ENCODE measurements around the gene HOXD11.

The HOXD11 gene

GRCh38 chr2:176094349-176094748 is 12.7 kb upstream of the HOXD11 start:
- Histone ChIP-seq H3K27ac (ENCODE audit: low read depth in 2 of 2, low read length in 2 of 2) (no peak overlapping the region), H3K4me1 (ENCODE audit: control insufficient read depth in 2 of 2, insufficient read depth in 2 of 2, low read length in 2 of 2) (peaks cover 6 to 21% of the 10 kb centered on the region in 2 donors), H3K4me3 (ENCODE audit: low read length in 2 of 2) (no peak overlapping the region), H3K9ac (ENCODE audit: low read depth in 1 of 2, low read length in 2 of 2) (no peak overlapping the region), H3K27me3 (ENCODE audit: control insufficient read depth in 2 of 2, insufficient read depth in 2 of 2, low read length in 2 of 2) (peaks cover 80 to 84% of the 10 kb centered on the region in 2 donors), H3K36me3 (ENCODE audit: control insufficient read depth in 2 of 2, insufficient read depth in 2 of 2, low read length in 2 of 2) (no peaks in the 10 kb centered on the region), H3K9me3 (ENCODE audit: control insufficient read depth in 2 of 2, low read length in 2 of 2) (no peaks in the 10 kb centered on the region)

- Histone ChIP-seq H3K27me3 (ENCODE audit: control insufficient read depth in 2 of 2, insufficient read depth in 2 of 2, low read length in 2 of 2) (peaks cover 80 to 84% of the 10 kb centered on the region in 2 donors), H3K9me3 (ENCODE audit: control insufficient read depth in 2 of 2, low read length in 2 of 2) (no peaks in the 10 kb centered on the region), H3K36me3 (ENCODE audit: control insufficient read depth in 2 of 2, insufficient read depth in 2 of 2, low read length in 2 of 2) (no peaks in the 10 kb centered on the region), H3K4me3 (ENCODE audit: low read length in 2 of 2) (no peak overlapping the region), H3K27ac (ENCODE audit: low read depth in 2 of 2, low read length in 2 of 2) (no peak overlapping the region), H3K4me1 (ENCODE audit: control insufficient read depth in 2 of 2, insufficient read depth in 2 of 2, low read length in 2 of 2) (peaks cover 6 to 21% of the 10 kb centered on the region in 2 donors), H3K9ac (ENCODE audit: low read depth in 1 of 2, low read length in 2 of 2) (no peak overlapping the region)
Measured at GRCh38 chr2:176095421-176095820, 11.7 kb upstream of the HOXD11 start.

GRCh38 chr2:176096243-176096985 is 10.7 kb upstream of the HOXD11 start:
- Histone ChIP-seq H3K4me1 (ENCODE audit: control insufficient read depth in 2 of 2, insufficient read depth in 2 of 2, low read length in 2 of 2) (peaks cover 6 to 21% of the 10 kb centered on the region in 2 donors), H3K9ac (ENCODE audit: low read depth in 1 of 2, low read length in 2 of 2) (peak overlapping the region in 1 of 2 donors; percentile 31), H3K27ac (ENCODE audit: low read depth in 2 of 2, low read length in 2 of 2) (peak overlapping the region in 1 of 2 donors; percentile 4), H3K36me3 (ENCODE audit: control insufficient read depth in 2 of 2, insufficient read depth in 2 of 2, low read length in 2 of 2) (no peaks in the 10 kb centered on the region), H3K27me3 (ENCODE audit: control insufficient read depth in 2 of 2, insufficient read depth in 2 of 2, low read length in 2 of 2) (peaks cover 81% of the 10 kb centered on the region in 2 donors), H3K4me3 (ENCODE audit: low read length in 2 of 2) (peak overlapping the region; percentile 62 to 71), H3K9me3 (ENCODE audit: control insufficient read depth in 2 of 2, low read length in 2 of 2) (no peaks in the 10 kb centered on the region)

- peak overlapping the region; percentile 14 to 58 for H3K9ac ChIP-seq (ENCODE audit: low read depth in 1 of 2, low read length in 2 of 2)
- peak overlapping the region in 1 of 2 donors; percentile 4 for H3K27ac ChIP-seq (ENCODE audit: low read depth in 2 of 2, low read length in 2 of 2)
- no peaks in the 10 kb centered on the region for H3K36me3 ChIP-seq (ENCODE audit: control insufficient read depth in 2 of 2, insufficient read depth in 2 of 2, low read length in 2 of 2)
- H3K4me3 ChIP-seq (ENCODE audit: low read length in 2 of 2): peak overlapping the region; percentile 62 to 71
- H3K27me3 ChIP-seq (ENCODE audit: control insufficient read depth in 2 of 2, insufficient read depth in 2 of 2, low read length in 2 of 2): peaks cover 74 to 81% of the 10 kb centered on the region in 2 donors
- H3K4me1 ChIP-seq (ENCODE audit: control insufficient read depth in 2 of 2, insufficient read depth in 2 of 2, low read length in 2 of 2): peaks cover 6 to 21% of the 10 kb centered on the region in 2 donors
- H3K9me3 ChIP-seq (ENCODE audit: control insufficient read depth in 2 of 2, low read length in 2 of 2): no peaks in the 10 kb centered on the region
Measured at GRCh38 chr2:176096986-176097819, 9.9 kb upstream of the HOXD11 start.

GRCh38 chr2:176097820-176098365 is 9.2 kb upstream of the HOXD11 start:
- H3K27ac ChIP-seq (ENCODE audit: low read depth in 2 of 2, low read length in 2 of 2): no peak overlapping the region
- peaks cover 79 to 87% of the 10 kb centered on the region in 2 donors for H3K27me3 ChIP-seq (ENCODE audit: control insufficient read depth in 2 of 2, insufficient read depth in 2 of 2, low read length in 2 of 2)
- peaks cover 6 to 21% of the 10 kb centered on the region in 2 donors for H3K4me1 ChIP-seq (ENCODE audit: control insufficient read depth in 2 of 2, insufficient read depth in 2 of 2, low read length in 2 of 2)
- H3K9ac ChIP-seq (ENCODE audit: low read depth in 1 of 2, low read length in 2 of 2): no peak overlapping the region
- H3K4me3 ChIP-seq (ENCODE audit: low read length in 2 of 2): peak overlapping the region; percentile 62 to 71
- H3K36me3 ChIP-seq (ENCODE audit: control insufficient read depth in 2 of 2, insufficient read depth in 2 of 2, low read length in 2 of 2): no peaks in the 10 kb centered on the region
- H3K9me3 ChIP-seq (ENCODE audit: control insufficient read depth in 2 of 2, low read length in 2 of 2): no peaks in the 10 kb centered on the region

- Histone ChIP-seq H3K9me3 (ENCODE audit: control insufficient read depth in 2 of 2, low read length in 2 of 2) (no peaks in the 10 kb centered on the region), H3K4me1 (ENCODE audit: control insufficient read depth in 2 of 2, insufficient read depth in 2 of 2, low read length in 2 of 2) (peaks cover 2 to 16% of the 10 kb centered on the region in 2 donors), H3K4me3 (ENCODE audit: low read length in 2 of 2) (no peak overlapping the region), H3K9ac (ENCODE audit: low read depth in 1 of 2, low read length in 2 of 2) (no peak overlapping the region), H3K27ac (ENCODE audit: low read depth in 2 of 2, low read length in 2 of 2) (no peak overlapping the region), H3K27me3 (ENCODE audit: control insufficient read depth in 2 of 2, insufficient read depth in 2 of 2, low read length in 2 of 2) (peaks cover 81 to 86% of the 10 kb centered on the region in 2 donors), H3K36me3 (ENCODE audit: control insufficient read depth in 2 of 2, insufficient read depth in 2 of 2, low read length in 2 of 2) (no peaks in the 10 kb centered on the region)
Measured at GRCh38 chr2:176098366-176099158, 8.5 kb upstream of the HOXD11 start.

GRCh38 chr2:176099159-176099727 is 7.8 kb upstream of the HOXD11 start:
- H3K36me3 ChIP-seq (ENCODE audit: control insufficient read depth in 2 of 2, insufficient read depth in 2 of 2, low read length in 2 of 2): no peaks in the 10 kb centered on the region
- H3K27me3 ChIP-seq (ENCODE audit: control insufficient read depth in 2 of 2, insufficient read depth in 2 of 2, low read length in 2 of 2): peaks cover 81 to 85% of the 10 kb centered on the region in 2 donors
- peaks cover 0 to 16% of the 10 kb centered on the region in 2 donors for H3K4me1 ChIP-seq (ENCODE audit: control insufficient read depth in 2 of 2, insufficient read depth in 2 of 2, low read length in 2 of 2)
- no peak overlapping the region for H3K27ac ChIP-seq (ENCODE audit: low read depth in 2 of 2, low read length in 2 of 2)
- H3K4me3 ChIP-seq (ENCODE audit: low read length in 2 of 2): no peak overlapping the region
- H3K9me3 ChIP-seq (ENCODE audit: control insufficient read depth in 2 of 2, low read length in 2 of 2): no peaks in the 10 kb centered on the region
- no peak overlapping the region for H3K9ac ChIP-seq (ENCODE audit: low read depth in 1 of 2, low read length in 2 of 2)

GRCh38 chr2:176099728-176100546 is 7.1 kb upstream of the HOXD11 start, which contains the start of gene HOXD12:
Gene HOXD12 (plus strand): TSS chr2:176099795. CDS start chr2:176099802, 7 bp downstream.
- no peaks in the 10 kb centered on the region for H3K9me3 ChIP-seq (ENCODE audit: control insufficient read depth in 2 of 2, low read length in 2 of 2)
- H3K36me3 ChIP-seq (ENCODE audit: control insufficient read depth in 2 of 2, insufficient read depth in 2 of 2, low read length in 2 of 2): no peaks in the 10 kb centered on the region
- peaks cover 0 to 16% of the 10 kb centered on the region in 2 donors for H3K4me1 ChIP-seq (ENCODE audit: control insufficient read depth in 2 of 2, insufficient read depth in 2 of 2, low read length in 2 of 2)
- H3K27ac ChIP-seq (ENCODE audit: low read depth in 2 of 2, low read length in 2 of 2): no peak within 1 kb of the TSS
- H3K4me3 ChIP-seq (ENCODE audit: low read length in 2 of 2): no peak within 1 kb of the TSS
- no peak within 1 kb of the TSS for H3K9ac ChIP-seq (ENCODE audit: low read depth in 1 of 2, low read length in 2 of 2)
- peaks cover 81 to 84% of the 10 kb centered on the region in 2 donors for H3K27me3 ChIP-seq (ENCODE audit: control insufficient read depth in 2 of 2, insufficient read depth in 2 of 2, low read length in 2 of 2)
